Keratinocyte (primary cell): Measurements from ENCODE around the gene CC2D2A.

ENCODE experiments used
- EZH2 ChIP-seq: IDR thresholded peaks from one replicate; pipeline ENCODE4 v1.6.1; 2012; ENCODE audit warnings: inconsistent platforms, mild to moderate bottlenecking, low read length, moderate library complexity
- TF ChIP-seq, protein P1 (sequence below), 3 experiments: IDR thresholded peaks in 1 of 3; conservative IDR thresholded peaks in 1 of 3; optimal IDR thresholded peaks in 1 of 3; 2 replicates in 2 of 3; 3 replicates in 1 of 3; pipeline versions ENCODE3 to v1.5.1; 2011; ENCODE audit warnings: low read length in 3 of 3, mild to moderate bottlenecking in 3 of 3, moderate library complexity in 2 of 3, control low read depth in 1 of 3, inconsistent platforms in 1 of 3; ENCODE audit not compliant: insufficient read depth in 2 of 3; ENCODE audit errors: extremely low read depth in 1 of 3

DNA sequence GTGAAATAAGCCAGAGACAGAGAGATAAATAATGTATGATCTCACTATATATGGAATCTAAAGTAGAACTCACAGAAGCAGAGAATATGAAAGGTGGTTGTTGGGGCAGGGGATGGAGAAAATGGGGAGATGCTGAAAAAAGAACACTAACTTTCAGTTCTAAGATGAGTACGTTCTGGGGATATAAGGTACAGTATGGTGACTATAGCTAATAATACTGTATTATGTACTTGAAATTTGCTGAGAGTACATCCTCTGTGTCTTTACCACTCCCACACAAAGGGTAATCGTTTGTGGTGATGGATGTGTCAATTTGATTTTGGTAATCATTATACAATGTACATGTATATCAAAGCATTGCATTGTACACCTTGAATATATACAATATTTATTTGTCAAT, 178.9 kb downstream of the CC2D2A start:
- TF ChIP-seq, protein P1, sequence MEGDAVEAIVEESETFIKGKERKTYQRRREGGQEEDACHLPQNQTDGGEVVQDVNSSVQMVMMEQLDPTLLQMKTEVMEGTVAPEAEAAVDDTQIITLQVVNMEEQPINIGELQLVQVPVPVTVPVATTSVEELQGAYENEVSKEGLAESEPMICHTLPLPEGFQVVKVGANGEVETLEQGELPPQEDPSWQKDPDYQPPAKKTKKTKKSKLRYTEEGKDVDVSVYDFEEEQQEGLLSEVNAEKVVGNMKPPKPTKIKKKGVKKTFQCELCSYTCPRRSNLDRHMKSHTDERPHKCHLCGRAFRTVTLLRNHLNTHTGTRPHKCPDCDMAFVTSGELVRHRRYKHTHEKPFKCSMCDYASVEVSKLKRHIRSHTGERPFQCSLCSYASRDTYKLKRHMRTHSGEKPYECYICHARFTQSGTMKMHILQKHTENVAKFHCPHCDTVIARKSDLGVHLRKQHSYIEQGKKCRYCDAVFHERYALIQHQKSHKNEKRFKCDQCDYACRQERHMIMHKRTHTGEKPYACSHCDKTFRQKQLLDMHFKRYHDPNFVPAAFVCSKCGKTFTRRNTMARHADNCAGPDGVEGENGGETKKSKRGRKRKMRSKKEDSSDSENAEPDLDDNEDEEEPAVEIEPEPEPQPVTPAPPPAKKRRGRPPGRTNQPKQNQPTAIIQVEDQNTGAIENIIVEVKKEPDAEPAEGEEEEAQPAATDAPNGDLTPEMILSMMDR (optimal IDR thresholded peaks at IDR 0.05 in 1 of 3, IDR thresholded peaks at IDR 0.05 in 1 of 3, conservative IDR thresholded peaks at IDR 0.05 in 1 of 3; ENCODE audit: extremely low read depth in 1 of 3, insufficient read depth in 2 of 3, low read length in 3 of 3), result no peak
- no peak for TF ChIP-seq EZH2
